Breast epithelium (tissue), 3 donors: ENCODE results near the gene CADPS.

Experiments used
- CTCF ChIP-seq, 3 donors: fragments of 450-650 bp; IDR thresholded peaks; one replicate each; pipeline ENCODE4 v1.5.1; 2016 to 2017; ENCODE audit warnings: antibody characterized with exemption in 3 of 3, mild to moderate bottlenecking in 3 of 3, moderate library complexity in 3 of 3
- POLR2A ChIP-seq: fragments of 450-650 bp; IDR thresholded peaks from one replicate; pipeline ENCODE4 v1.6.1; 2016; ENCODE audit warnings: antibody characterized with exemption, mild to moderate bottlenecking, moderate library complexity

DNA sequence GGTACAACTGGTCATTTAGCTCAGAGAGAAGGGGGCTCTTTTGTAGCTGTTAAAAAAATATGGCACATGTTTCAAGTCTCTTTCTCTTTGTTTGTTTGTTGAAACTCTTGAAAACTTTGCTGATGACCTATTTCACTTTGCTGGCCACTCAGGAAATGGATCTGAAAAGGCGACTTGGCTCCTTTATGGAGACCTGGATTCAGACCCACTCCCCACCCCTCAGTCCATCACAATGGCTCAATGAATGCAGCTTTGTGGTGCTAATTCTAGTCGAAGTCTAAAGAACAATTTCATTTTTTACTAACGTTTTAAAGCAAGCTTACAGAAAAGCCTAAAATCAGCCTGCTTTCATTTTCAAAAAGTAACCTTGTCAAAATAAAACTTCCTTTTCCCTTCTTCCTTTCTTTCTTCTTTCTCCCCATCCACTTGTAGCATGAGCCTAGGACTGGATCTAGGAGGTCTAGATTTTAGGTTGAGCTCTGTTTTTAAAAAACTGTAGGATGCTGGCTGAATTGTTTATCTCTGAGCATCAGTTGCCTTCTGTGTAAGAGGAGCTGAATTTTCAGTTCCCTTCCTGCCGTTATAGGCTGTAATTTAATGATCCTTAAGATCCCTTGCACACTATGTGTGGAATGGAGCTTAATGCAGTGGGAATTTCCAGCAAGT is 336.4 kb downstream of the CADPS start:
- TF ChIP-seq CTCF (IDR thresholded peaks at IDR 0.05): no peak
- TF ChIP-seq POLR2A: no peak
